Activated T-cell treated with anti-CD3 and anti-CD28 coated beads, Interleukin-2, amount 50 U/mL, for 24 hours (primary cell): Measurements from ENCODE around the gene GSK3A.
A peak's percentile ranks its signal among the peaks of the same experiment; 100 is the strongest.
"Not testable (repeated sequence)": the region's sequence is repeated elsewhere in the genome, so short reads cannot be mapped to it uniquely, and the experiment has no call there.

Source experiments
- DNase-seq: peaks from one replicate; pipeline ENCODE4 v3.0.0-alpha.2; 2020
- H3K27ac Mint-ChIP-seq: 2 replicates; pipeline ENCODE4 v1.8.0; 2020; ENCODE audit warnings: mild to moderate bottlenecking, mixed read lengths
- H3K27me3 Mint-ChIP-seq: 2 replicates; pipeline ENCODE4 v1.8.0; 2020; ENCODE audit warnings: mixed read lengths
- H3K36me3 Mint-ChIP-seq: 2 replicates; pipeline ENCODE4 v1.8.0; 2020; ENCODE audit warnings: low read depth, mixed read lengths
- H3K4me1 Mint-ChIP-seq: 2 replicates; pipeline ENCODE4 v1.8.0; 2020; ENCODE audit warnings: low read depth, mixed read lengths
- H3K4me3 Mint-ChIP-seq: 2 replicates; pipeline ENCODE4 v1.8.0; 2020; ENCODE audit warnings: mild to moderate bottlenecking, moderate library complexity, mixed read lengths
- H3K9me3 Mint-ChIP-seq: 2 replicates; pipeline ENCODE4 v1.8.0; 2020; ENCODE audit warnings: mixed read lengths

The GSK3A gene

DNA sequence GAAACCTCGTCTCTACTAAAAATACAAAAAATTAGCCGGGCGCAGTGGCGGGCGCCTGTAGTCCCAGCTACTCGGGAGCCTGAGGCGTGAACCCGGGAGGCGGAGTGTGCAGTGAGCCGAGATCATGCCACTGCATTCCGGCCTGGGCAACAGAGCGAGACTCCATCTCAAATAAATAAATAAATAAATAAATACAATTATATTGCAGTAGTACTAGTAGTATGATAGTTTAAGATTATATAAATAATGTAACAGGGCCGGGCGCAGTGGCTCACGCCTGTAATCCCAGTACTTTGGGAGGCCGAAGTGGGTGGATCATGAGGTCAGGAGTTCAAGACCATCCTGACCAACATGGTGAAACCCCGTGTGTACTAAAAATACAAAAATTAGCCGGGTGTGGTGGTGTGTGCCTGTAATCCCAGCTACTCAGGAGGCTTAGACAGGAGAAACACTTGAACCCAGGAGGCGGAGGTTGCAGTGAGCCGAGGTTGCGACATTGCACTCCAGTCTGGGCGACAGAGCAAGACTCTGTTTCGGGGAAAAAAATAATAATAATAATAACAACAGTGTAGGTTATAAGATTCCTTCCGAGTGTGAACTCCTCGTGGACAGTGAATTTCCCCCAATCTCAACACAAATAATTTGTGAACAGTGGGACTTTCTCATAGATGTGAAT lies 24.7 kb upstream of the GSK3A start:
- not testable (repeated sequence) for DNase-seq, H3K27ac Mint-ChIP-seq, H3K27me3 Mint-ChIP-seq, H3K4me3 Mint-ChIP-seq, H3K9me3 Mint-ChIP-seq
- Mint-ChIP-seq H3K4me1 (peaks cover 21% of the 10 kb centered on the region), H3K36me3 (peaks cover 17% of the 10 kb centered on the region)

DNA sequence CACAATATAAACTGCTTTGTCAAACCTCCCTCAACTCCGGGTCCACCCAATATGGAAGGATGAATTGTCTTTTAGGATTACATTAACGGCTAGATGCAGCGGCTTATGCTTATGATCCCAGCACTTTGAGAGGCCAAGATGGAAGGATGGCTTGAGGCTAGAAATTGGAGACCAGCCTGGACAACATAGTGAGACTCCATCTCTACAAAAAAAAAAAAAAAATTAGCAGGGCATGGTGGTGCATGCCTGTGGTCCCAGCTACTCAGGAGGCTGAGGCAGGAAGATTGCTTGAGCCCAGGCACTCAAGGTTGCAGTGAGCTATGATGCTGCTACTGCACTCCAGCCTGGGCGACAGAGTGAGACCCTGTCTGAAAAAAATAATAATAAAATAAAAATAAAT lies 23.7 kb upstream of the GSK3A start:
- H3K4me1 Mint-ChIP-seq: peaks cover 20% of the 10 kb centered on the region

DNA sequence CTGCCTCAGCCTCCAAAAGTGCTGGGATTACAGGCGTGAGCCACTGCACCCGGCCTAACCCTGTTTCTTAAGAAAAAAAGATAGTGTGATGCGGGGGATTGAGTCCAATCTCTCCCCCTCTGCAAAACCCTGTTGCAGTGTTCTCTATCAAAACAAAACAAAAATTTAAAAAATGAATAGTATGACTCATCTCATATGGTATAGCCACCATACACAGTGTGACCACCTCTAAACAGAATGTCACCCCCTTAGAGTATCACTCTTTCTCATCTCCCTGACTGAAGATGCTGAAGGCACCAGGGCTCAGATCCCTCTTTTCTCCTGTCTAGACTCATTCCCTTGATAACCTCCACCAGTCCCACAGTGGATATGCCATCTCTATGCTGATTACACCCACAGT lies 19.4 kb upstream of the GSK3A start:
- DNase-seq: no peak
- no peaks in the 10 kb centered on the region for H3K36me3 Mint-ChIP-seq
- H3K27ac Mint-ChIP-seq: no peak overlapping the region
- H3K27me3 Mint-ChIP-seq: no peaks in the 10 kb centered on the region
- H3K4me3 Mint-ChIP-seq: no peak overlapping the region
- peaks cover 4% of the 10 kb centered on the region for H3K4me1 Mint-ChIP-seq
- no peaks in the 10 kb centered on the region for H3K9me3 Mint-ChIP-seq

More for the DNA sequence above, 23.7 kb upstream of the GSK3A start:
- H3K36me3 Mint-ChIP-seq: peaks cover 10% of the 10 kb centered on the region
- not testable (repeated sequence) for DNase-seq, H3K27me3 Mint-ChIP-seq, H3K9me3 Mint-ChIP-seq, H3K27ac Mint-ChIP-seq, H3K4me3 Mint-ChIP-seq

DNA sequence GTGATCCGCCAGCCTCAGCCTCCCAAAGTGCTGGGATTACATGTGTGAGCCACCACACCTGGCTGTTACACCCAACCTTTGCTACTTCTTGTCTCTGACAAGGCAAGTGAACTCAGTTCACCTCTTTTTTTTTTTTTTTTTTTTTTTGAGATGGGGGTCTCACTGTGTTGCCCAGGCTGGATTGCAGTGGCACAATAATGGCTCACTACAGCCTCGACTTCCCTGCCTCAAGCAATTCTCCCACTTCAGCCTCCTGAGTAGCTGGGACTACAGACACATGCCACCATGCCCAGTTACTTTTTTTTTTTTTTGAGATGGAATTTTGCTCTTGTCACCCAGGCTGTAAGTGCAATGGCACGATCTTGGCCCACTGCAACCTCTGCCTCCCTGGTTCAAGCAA lies 15.4 kb upstream of the GSK3A start:
- H3K36me3 Mint-ChIP-seq, H3K27me3 Mint-ChIP-seq, H3K4me3 Mint-ChIP-seq, DNase-seq, H3K9me3 Mint-ChIP-seq, H3K27ac Mint-ChIP-seq: not testable (repeated sequence)
- peaks cover 13% of the 10 kb centered on the region for H3K4me1 Mint-ChIP-seq

DNA sequence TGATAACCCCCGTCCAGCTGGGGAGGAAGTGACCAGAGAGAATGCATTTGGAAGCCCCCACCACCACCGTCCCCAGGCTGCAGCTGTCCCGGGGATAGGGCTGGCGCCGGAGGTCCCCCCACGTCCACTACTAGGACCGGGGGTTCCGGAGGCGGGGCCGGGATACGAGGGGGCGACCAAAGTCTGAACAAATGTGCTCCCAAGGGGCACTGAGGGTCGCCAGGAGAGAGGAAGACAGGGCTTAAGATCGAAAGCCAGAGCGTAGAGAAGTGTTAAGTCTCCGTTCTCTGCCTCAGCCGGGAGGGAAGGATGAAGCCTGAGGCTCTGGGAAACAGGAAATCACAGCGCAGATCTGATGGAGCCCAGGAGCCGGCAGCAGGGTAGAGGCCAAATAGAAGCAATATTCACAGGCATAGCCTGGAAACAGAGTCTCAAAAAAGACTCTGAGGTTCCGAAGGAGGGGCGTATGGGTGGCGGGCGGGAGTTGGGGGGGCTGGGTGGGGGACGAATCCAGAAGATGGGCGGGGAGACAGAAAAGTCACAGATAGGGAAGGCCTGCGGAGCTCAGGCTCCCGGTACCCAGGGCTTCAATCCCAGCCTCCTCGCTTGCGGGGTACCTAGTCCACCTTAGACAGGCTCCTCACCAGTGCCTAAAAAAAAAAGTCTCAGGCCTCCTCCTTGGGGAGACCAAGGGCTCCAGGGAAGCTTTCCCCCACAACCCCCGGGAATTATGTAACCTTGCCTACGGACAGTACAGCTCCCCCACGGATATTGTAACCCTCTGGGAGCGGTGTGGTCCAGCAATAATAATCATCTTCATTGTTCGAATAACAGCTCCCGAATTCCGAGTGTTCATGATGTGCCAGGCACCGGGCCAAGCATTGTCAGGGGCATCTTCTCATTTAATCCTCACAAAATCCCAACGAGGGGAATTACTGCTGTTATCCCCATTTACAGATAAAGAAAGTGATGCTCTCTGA lies 13.7 kb upstream of the GSK3A start:
- Mint-ChIP-seq H3K27ac (peak overlapping the region; percentile 38), H3K36me3 (peaks cover 19% of the 10 kb centered on the region), H3K9me3 (no peaks in the 10 kb centered on the region), H3K4me3 (peak overlapping the region; percentile 78), H3K4me1 (peaks cover 24% of the 10 kb centered on the region), H3K27me3 (no peaks in the 10 kb centered on the region)
- DNase-seq: no peak

DNA sequence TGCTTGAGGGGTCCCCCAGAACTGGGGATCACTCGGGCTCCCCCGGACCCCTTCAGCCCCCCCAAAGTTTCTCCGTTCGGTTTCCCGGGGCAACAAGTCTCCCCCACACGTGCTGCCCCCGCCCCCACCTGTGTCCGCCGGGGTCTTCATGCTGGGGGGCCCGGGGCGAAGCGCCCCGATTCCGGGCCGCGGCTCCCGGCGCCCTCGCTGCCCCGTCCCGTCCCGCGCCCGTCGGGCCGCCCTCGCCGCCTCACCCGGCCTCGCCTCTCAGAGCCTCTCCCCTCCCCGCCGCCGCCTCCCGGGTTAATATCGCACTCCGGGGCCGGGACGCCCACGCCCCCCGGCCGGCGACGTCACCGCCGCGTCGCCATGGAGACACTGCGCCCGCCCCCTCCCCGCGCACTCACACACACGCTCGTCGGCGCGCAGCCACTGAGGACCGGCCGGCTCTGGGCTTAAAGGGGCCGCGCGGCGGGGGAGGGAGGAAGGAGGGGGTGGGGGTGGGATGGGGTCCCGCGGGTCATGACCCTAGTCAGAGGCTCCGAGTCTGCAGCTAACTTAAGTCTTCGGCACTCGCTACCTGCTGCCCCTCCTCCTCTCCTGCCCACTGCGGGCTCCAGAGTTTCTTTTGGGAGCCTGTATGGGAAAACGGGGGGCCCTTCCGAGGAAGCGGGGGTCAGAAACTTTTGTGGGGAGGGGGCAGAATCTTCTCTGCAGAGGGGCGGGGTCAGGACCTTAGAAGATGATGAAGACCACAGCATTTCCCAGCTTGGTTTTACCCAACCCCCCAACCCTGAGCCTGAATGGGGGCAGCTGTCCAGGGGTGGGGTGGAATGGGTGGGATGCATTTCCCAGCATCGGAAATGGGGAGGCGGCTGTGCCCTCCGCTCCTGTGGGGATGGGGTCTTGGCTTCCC lies 12.7 kb upstream of the GSK3A start, which contains the start of gene ERF:
Gene ERF, minus strand, starts transcription at position 279 of the 916 bp plus-strand sequence. Its CDS starts 129 bp downstream, at position 150.
- peak; percentile 97 for DNase-seq
- peaks cover 32% of the 10 kb centered on the region for H3K4me1 Mint-ChIP-seq
- no peaks in the 10 kb centered on the region for H3K27me3 Mint-ChIP-seq
- peak within 1 kb of the TSS; percentile 86 for H3K27ac Mint-ChIP-seq
- H3K9me3 Mint-ChIP-seq: no peaks in the 10 kb centered on the region
- H3K36me3 Mint-ChIP-seq: peaks cover 27% of the 10 kb centered on the region
- peak within 1 kb of the TSS; percentile 78 for H3K4me3 Mint-ChIP-seq

DNA sequence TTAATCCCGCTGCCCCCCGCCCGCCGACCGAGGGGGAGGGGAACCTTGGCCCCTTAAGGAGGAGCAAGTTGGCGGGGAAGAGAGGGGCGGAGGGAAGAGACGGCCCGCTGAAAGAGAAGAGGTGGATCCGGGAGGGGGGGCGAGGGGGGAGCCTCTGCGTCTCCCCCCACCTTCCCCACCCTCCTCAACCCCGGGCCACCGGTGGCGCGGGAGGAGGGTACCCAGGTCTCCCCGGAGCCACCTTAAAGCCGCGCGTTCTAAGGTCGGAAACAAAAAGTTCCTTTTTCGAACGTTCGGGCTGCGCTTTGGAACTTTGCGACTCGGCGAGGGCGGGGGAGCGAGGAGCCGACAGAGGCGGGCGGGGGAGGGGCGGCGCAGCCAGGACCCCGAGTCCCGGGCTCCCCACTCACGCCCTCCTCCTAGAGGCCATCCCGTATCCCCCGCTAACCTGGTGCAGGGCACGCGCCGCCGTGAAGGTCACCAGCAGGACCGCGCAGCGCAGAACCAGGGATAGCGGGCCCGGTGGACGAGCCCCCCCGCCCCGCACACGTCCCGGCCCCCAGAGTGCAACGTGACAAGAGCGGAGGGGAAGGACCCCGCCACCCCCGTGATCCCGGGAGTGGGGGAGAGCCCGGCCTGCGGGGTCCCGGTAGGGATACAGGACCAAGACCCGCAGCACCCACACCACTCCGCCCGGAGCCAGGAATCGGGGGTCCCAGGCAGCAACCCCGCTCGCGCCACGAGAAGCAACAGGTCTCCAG lies 11.9 kb upstream of the GSK3A start:
- H3K36me3 Mint-ChIP-seq: peaks cover 35% of the 10 kb centered on the region
- H3K4me1 Mint-ChIP-seq: peaks cover 36% of the 10 kb centered on the region
- H3K27me3 Mint-ChIP-seq: no peaks in the 10 kb centered on the region
- no peaks in the 10 kb centered on the region for H3K9me3 Mint-ChIP-seq
- H3K27ac Mint-ChIP-seq: peak overlapping the region; percentile 86
- peak overlapping the region; percentile 78 for H3K4me3 Mint-ChIP-seq
- peak; percentile 86 for DNase-seq

DNA sequence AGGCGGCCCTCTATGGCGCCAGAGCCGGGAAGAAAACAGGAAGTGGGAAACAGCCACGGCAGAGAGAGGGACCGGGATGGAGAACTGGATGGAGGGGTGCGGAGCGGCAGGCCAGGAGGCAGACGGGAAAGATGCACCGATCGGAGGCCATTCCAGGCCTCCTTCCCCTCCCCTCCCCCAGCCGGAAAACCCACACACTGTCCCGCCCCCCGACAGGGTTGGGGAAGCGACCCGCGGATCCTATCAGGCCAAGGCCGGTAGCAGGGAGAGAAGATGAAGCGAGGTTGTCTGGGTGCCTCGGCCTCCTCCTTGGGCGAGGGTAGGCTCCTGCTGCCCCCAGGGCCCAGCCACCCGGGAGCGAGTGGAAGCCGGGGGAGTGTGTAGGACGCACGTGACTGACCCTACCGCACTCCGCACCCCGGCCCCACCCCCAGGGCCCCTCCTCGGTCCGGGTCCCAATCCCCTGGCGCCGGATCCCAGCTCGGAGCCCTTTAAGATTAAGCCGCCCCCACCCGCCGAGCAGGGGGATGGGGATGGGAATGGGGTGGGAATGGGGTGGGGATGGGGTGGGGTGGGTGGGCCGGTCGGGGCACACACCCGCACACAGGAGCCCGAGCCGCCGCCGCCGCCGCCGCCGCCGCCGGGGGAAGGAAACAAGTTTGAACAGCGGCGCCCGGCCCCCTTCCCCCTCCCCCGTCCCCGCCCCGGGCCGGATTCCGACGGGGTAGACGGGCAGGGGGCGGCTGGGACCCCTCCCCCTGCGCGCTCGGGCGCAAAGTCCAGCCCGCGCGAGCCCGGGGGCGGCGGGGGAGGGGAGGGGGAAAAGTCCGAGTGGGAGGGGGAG lies 11.1 kb upstream of the GSK3A start:
- Mint-ChIP-seq H3K4me1 (peaks cover 36% of the 10 kb centered on the region), H3K9me3 (no peaks in the 10 kb centered on the region), H3K4me3 (peak overlapping the region; percentile 96), H3K27ac (peak overlapping the region; percentile 98), H3K36me3 (peaks cover 43% of the 10 kb centered on the region), H3K27me3 (no peaks in the 10 kb centered on the region)
- DNase-seq: peak; percentile 77

DNA sequence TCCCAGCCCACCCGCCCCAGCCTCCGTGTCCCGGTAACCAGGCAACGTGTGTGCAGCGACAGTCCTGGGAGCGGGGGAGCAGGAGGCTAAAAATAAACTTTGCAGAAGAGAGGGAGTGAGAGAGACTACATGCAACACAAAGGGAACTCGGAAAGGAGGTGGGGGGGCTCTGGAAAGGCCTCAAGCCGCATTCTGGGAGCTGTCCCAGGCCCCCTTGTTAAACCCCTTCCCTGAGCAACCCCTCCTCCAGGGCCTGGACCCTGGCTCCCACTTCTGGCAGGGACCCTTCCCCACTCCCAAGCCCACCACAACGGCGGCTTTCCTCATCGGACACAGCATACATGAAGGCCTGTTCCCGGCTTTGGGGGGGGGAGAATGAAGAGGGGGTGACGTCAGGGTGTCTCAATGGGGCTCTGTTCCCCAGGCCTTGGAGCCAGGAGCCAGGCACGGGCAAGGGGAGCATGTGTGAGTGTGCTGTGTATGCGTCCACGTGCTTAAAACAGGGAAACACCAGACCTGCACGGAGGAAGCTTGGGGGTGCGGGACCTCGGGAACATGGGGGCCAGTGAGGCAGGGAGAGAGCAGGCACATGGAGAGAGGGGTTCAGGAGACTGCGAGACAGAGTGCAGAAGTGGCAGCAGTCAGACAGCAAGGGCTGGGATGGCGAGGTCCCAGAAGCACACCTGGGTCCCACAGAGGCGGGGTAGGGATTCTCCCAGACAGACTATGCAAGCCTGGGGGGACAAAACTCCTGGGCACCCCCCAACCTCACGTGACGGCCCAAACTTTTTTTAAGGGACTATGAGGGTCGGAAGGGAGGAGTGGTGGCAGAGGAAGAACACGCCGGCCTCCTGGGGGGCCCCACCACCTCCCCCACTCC lies 10.2 kb upstream of the GSK3A start:
- Mint-ChIP-seq H3K4me3 (peak overlapping the region; percentile 96), H3K27me3 (no peaks in the 10 kb centered on the region), H3K27ac (peak overlapping the region; percentile 98), H3K36me3 (peaks cover 43% of the 10 kb centered on the region), H3K4me1 (peaks cover 36% of the 10 kb centered on the region), H3K9me3 (no peaks in the 10 kb centered on the region)
- no peak for DNase-seq

DNA sequence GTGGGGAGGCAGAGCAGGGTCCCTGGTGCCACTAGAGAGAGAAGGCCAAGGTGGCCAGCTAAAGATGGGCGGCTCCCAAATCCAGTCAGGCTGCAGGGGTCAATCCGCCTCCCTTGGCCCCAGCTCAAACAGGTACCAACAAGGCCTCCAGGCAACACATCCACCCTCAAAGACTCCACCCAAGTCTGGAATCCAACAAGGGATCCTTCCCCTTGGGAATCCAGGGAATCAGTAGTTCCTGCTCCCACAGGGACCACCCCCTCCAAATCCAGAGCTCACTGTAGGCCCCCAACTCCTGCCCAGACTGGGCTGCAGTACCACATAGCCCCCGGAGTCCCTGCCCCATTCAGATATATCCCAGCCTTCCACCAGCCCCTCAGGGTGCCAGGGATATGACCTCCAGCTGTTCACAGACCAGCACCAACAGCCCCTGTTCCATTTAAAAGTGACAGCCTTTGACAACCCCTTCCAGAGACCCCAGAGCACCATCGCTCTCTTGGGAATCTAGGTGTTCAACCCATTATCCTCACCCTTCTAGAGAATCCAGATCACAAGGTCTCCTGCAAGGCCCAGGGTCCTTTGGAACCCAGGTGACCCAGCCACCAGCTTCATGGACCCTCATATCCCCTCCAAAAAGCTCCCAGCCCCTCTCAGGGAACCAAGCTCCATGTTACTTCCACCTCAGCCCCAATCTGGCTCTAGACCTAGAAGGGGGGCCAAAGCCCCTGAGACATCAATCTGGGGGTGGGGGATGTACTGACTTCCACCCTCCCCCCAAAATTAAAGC lies 9.4 kb upstream of the GSK3A start:
- H3K36me3 Mint-ChIP-seq: peaks cover 47% of the 10 kb centered on the region
- peaks cover 40% of the 10 kb centered on the region for H3K4me1 Mint-ChIP-seq
- H3K27me3 Mint-ChIP-seq: no peaks in the 10 kb centered on the region
- H3K4me3 Mint-ChIP-seq: peak overlapping the region; percentile 96
- DNase-seq: no peak
- H3K9me3 Mint-ChIP-seq: no peaks in the 10 kb centered on the region
- peak overlapping the region; percentile 98 for H3K27ac Mint-ChIP-seq

DNA sequence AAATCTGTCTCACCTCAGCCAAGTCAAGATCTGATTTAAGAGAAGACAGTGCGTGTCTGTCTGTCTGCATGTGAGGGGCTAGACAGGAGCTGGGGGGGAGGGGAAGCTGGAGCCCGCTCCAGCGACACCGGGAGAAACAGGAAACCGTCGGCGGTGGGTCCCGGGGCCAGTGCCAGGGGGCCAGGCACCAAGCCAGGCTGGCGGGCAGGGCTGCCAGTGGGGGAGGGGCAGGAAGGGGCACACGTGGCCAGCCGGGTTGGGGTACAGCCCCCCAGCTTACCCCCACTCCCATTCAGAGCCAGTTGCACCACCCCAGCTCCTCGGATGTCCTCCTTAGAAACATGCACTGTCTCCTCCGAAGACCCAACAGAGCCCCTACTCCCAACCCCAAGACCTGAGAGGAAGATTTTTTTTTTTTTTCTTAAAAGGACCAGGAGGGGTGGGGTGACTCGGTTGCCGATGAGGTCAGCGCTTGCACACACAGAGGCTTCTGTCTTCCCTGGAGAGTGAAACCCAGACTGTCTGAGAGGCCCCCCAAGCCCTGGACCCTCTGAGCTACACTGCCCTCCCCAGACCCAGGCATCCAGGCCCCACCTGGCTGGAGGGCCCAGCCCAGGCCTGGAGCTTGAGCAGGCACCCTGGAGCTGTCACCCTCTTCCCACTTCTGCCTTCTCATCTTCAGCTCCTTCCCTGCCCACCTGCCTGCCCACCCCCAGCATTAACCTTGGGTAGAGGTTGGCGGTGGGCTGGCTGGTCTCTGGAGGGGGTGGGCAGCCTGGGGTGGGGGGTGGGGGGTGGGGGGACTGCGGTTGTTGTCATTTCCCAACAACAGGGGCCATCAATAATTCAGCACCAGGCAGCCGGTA lies 8.5 kb upstream of the GSK3A start:
- H3K27me3 Mint-ChIP-seq: no peaks in the 10 kb centered on the region
- H3K4me3 Mint-ChIP-seq: peak overlapping the region; percentile 61
- peak overlapping the region; percentile 98 for H3K27ac Mint-ChIP-seq
- DNase-seq: no peak
- no peaks in the 10 kb centered on the region for H3K9me3 Mint-ChIP-seq
- H3K4me1 Mint-ChIP-seq: peaks cover 41% of the 10 kb centered on the region
- H3K36me3 Mint-ChIP-seq: peaks cover 53% of the 10 kb centered on the region
